H9 (cell line): ENCODE data around the gene YEATS4. TPM values are rescaled to one million over a fixed set of nuclear protein-coding genes. Genes with fewer than 3 reads are reported as not detected.

Source experiments
- DNase-seq: peaks from one replicate; pipeline ENCODE4 v3.0.0-alpha.2; 2017
- H2AFZ ChIP-seq: one replicate; pipeline ENCODE4 v1.6.1; 2013; ENCODE audit warnings: mild to moderate bottlenecking, low read length, control low read depth, moderate library complexity
- H2AK5ac ChIP-seq: 2 replicates; pipeline ENCODE4 v1.6.1; 2013; ENCODE audit warnings: low read length, control low read depth, mixed read lengths; ENCODE audit not compliant: insufficient read length
- H2BK120ac ChIP-seq: one replicate; pipeline ENCODE4 v1.6.1; 2013; ENCODE audit warnings: low read depth, mild to moderate bottlenecking, low read length, control low read depth, inconsistent platforms; ENCODE audit not compliant: poor library complexity, severe bottlenecking
- H2BK12ac ChIP-seq: 2 replicates; pipeline ENCODE4 v1.6.1; 2013; ENCODE audit warnings: low read length, control low read depth, mixed read lengths, low read depth; ENCODE audit not compliant: insufficient read length
- H2BK15ac ChIP-seq: 2 replicates; pipeline ENCODE4 v1.6.1; 2013; ENCODE audit warnings: low read depth, low read length, control low read depth
- H2BK20ac ChIP-seq: one replicate; pipeline ENCODE4 v1.6.1; 2013; ENCODE audit warnings: low read depth, mild to moderate bottlenecking, low read length, control low read depth, inconsistent platforms; ENCODE audit not compliant: poor library complexity, severe bottlenecking
- H2BK5ac ChIP-seq: 2 replicates; pipeline ENCODE4 v1.6.1; 2013; ENCODE audit warnings: low read length, control low read depth, mixed read lengths; ENCODE audit not compliant: insufficient read length
- H3K14ac ChIP-seq: 2 replicates; pipeline ENCODE4 v1.6.1; 2013; ENCODE audit warnings: low read length, control low read depth; ENCODE audit not compliant: insufficient read depth
- H3K18ac ChIP-seq: 2 replicates; pipeline ENCODE4 v1.6.1; 2013; ENCODE audit warnings: low read depth, mild to moderate bottlenecking, mixed read lengths, low read length, control low read depth; ENCODE audit not compliant: insufficient read length
- H3K23ac ChIP-seq: 2 replicates; pipeline ENCODE4 v1.6.1; 2013; ENCODE audit warnings: low read length, control low read depth, mixed read lengths, low read depth; ENCODE audit not compliant: insufficient read length
- H3K23me2 ChIP-seq: 2 replicates; pipeline ENCODE4 v1.6.1; 2013; ENCODE audit warnings: low read depth, mild to moderate bottlenecking, mixed read lengths, low read length, control low read depth; ENCODE audit not compliant: insufficient read length, poor library complexity, severe bottlenecking
- H3K27ac ChIP-seq: 2 replicates; pipeline ENCODE4 v1.5.1; 2013; ENCODE audit warnings: low read length, control low read depth, mixed read lengths, low read depth; ENCODE audit not compliant: insufficient read length
- H3K27me3 ChIP-seq: 2 replicates; pipeline ENCODE4 v1.6.1; 2013; ENCODE audit warnings: low read length, control low read depth, inconsistent platforms; ENCODE audit not compliant: insufficient read depth
- H3K4ac ChIP-seq: 2 replicates; pipeline ENCODE4 v1.6.1; 2013; ENCODE audit warnings: low read depth, mild to moderate bottlenecking, control low read depth, inconsistent platforms, low read length, moderate library complexity
- H3K4me1 ChIP-seq: 2 replicates; pipeline ENCODE4 v1.6.1; 2013; ENCODE audit warnings: low read length, control low read depth, inconsistent platforms; ENCODE audit not compliant: insufficient read depth
- H3K4me2 ChIP-seq: 2 replicates; pipeline ENCODE4 v1.6.1; 2013; ENCODE audit warnings: low read length, control low read depth, mixed read lengths; ENCODE audit not compliant: insufficient read length, insufficient read depth
- H3K56ac ChIP-seq: 2 replicates; pipeline ENCODE4 v1.6.1; 2013; ENCODE audit warnings: low read depth, mild to moderate bottlenecking, mixed read lengths, low read length, control low read depth; ENCODE audit not compliant: insufficient read length
- H3K79me1 ChIP-seq: 2 replicates; pipeline ENCODE4 v1.6.1; 2013; ENCODE audit warnings: low read depth, mild to moderate bottlenecking, moderate library complexity, low read length, control low read depth, inconsistent platforms; ENCODE audit not compliant: insufficient read depth, poor library complexity, severe bottlenecking
- H3K79me2 ChIP-seq: 2 replicates; pipeline ENCODE4 v1.6.1; 2013; ENCODE audit warnings: low read length, control low read depth, inconsistent platforms; ENCODE audit not compliant: insufficient read depth
- H3K9ac ChIP-seq: 2 replicates; pipeline ENCODE4 v1.6.1; 2013; ENCODE audit warnings: low read length, control low read depth, mixed read lengths; ENCODE audit not compliant: insufficient read length; ENCODE audit errors: extremely low read depth
- H3K9me3 ChIP-seq: one replicate; pipeline ENCODE4 v1.6.1; 2013; ENCODE audit warnings: low read depth, low read length, inconsistent platforms; ENCODE audit not compliant: control insufficient read depth
- H3T11ph ChIP-seq: one replicate; pipeline ENCODE4 v1.6.1; 2013; ENCODE audit warnings: mild to moderate bottlenecking, low read length, control low read depth, inconsistent platforms
- H4K20me1 ChIP-seq: one replicate; pipeline ENCODE4 v1.6.1; 2013; ENCODE audit not compliant: control insufficient read depth, insufficient read length, insufficient read depth
- H4K5ac ChIP-seq: 2 replicates; pipeline ENCODE4 v1.6.1; 2013; ENCODE audit warnings: low read depth, mild to moderate bottlenecking, mixed read lengths, low read length, control low read depth; ENCODE audit not compliant: insufficient read length
- H4K8ac ChIP-seq: replicated peaks from 2 replicates; pipeline ENCODE4 v1.6.1; 2013; ENCODE audit warnings: low read length, control low read depth, mixed read lengths, low read depth; ENCODE audit not compliant: insufficient read length
- H4K91ac ChIP-seq: 2 replicates; pipeline ENCODE4 v1.6.1; 2013; ENCODE audit warnings: low read depth, mild to moderate bottlenecking, moderate library complexity, mixed read lengths, low read length, control low read depth; ENCODE audit not compliant: insufficient read length
- H3K27ac Mint-ChIP-seq, 3 experiments: 2 replicates in 2 of 3; 3 replicates in 1 of 3; pipeline ENCODE4 v1.8.0; 2020 to 2021; ENCODE audit warnings: mixed read lengths in 3 of 3, mild to moderate bottlenecking in 1 of 3, moderate library complexity in 1 of 3
- H3K27me3 Mint-ChIP-seq: 2 replicates; pipeline ENCODE4 v1.8.0; 2021; ENCODE audit warnings: low read depth, mild to moderate bottlenecking, moderate library complexity, mixed read lengths
- H3K36me3 Mint-ChIP-seq, 3 experiments: 2 replicates in 2 of 3; 3 replicates in 1 of 3; pipeline ENCODE4 v1.8.0; 2020 to 2021; ENCODE audit warnings: low read depth in 3 of 3, mixed read lengths in 3 of 3; ENCODE audit not compliant: insufficient read depth in 1 of 3
- H3K4me1 Mint-ChIP-seq, 2 experiments: 2 replicates each; pipeline ENCODE4 v1.8.0; 2020; ENCODE audit warnings: mixed read lengths in 2 of 2
- H3K4me3 Mint-ChIP-seq, 2 experiments: 2 replicates in 1 of 2; 3 replicates in 1 of 2; pipeline ENCODE4 v1.8.0; 2020 to 2021; ENCODE audit warnings: mild to moderate bottlenecking in 2 of 2, mixed read lengths in 2 of 2, moderate library complexity in 1 of 2
- H3K9me3 Mint-ChIP-seq, 2 experiments: 2 replicates in 1 of 2; 3 replicates in 1 of 2; pipeline ENCODE4 v1.8.0; 2020; ENCODE audit warnings: mild to moderate bottlenecking in 2 of 2, mixed read lengths in 2 of 2, moderate library complexity in 1 of 2
- WGBS: extraction: QIAGEN DNeasy Blood & Tissue Kit; methylation state at CpG from one replicate; pipeline ENCODE4 v1.1.7; 2013; ENCODE audit warnings: missing lambda C conversion rate, low lambda C conversion rate, mixed read lengths; ENCODE audit not compliant: insufficient read length; ENCODE audit errors: extremely low coverage; 5-methylcytosine and 5-hydroxymethylcytosine counted together
- total RNA-seq: library from RNA; stranded (reverse); gene quantifications from 2 replicates; pipeline ENCODE4 v1.2.1, GENCODE V29; 2021
- TF ChIP-seq, protein P1 (sequence below): fragments of 200-600 bp; sonication (generic); conservative IDR thresholded peaks from 3 replicates; pipeline ENCODE4 v1.8.0; 2021; ENCODE audit warnings: antibody characterized with exemption, mild to moderate bottlenecking

The YEATS4 gene
- total RNA-seq, 1 experiment from 2014 or later = 35.6 TPM

DNA sequence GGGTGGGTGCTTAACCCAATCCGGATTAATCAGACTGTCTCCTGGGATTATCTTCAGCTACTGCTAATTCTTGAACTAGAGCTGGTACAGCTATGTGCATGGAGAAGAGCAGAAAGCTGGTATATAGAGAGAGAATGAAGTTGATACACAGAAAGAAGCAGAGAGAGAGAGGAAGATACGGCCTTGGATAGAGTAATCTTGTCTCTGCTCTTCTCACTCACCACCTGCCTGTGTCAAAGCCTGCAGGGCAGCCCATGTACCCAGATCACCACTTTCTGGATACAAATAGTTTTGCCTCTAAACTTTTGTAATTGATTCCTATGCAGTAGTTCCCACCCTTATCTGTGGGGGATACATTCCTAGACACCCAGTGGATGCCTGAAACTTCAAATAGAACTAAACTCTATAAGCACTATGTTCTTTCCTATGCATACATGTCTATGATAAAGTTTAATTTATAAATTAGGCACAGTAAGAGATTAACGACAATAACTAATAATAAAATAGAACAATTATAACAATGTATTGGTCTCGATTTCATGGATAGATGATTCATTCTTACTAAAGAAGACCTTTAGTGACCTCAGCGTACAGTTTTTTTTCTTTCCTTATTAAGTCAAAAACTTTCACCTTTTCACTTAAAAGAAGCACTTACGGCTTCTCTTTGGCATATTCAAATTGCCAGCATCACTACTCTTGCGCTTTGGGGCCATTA, 45.5 kb downstream of the YEATS4 start:
- Histone ChIP-seq H3K79me1 (no peaks in the 10 kb centered on the region), H2BK12ac (no peak overlapping the region), H3K4me1 (no peaks in the 10 kb centered on the region), H4K20me1 (no peaks in the 10 kb centered on the region), H3K14ac (no peak overlapping the region), H2BK15ac (no peak overlapping the region), H3K4me2 (no peak overlapping the region), H3K9me3 (no peaks in the 10 kb centered on the region), H4K91ac (no peak overlapping the region), H2BK20ac (no peak overlapping the region), H2AK5ac (no peak overlapping the region), H3K56ac (no peak overlapping the region), H3T11ph (no peak overlapping the region), H3K79me2 (no peaks in the 10 kb centered on the region), H2AFZ (no peak overlapping the region), H3K27me3 (no peaks in the 10 kb centered on the region), H4K8ac (no peak overlapping the region), H3K23ac (no peak overlapping the region), H2BK5ac (no peak overlapping the region), H3K4ac (no peak overlapping the region), H3K27ac (no peak overlapping the region), H3K23me2 (no peaks in the 10 kb centered on the region), H3K9ac (no peak overlapping the region), H2BK120ac (no peak overlapping the region), H4K5ac (no peak overlapping the region), H3K18ac (no peak overlapping the region)
- Mint-ChIP-seq H3K27me3 (no peaks in the 10 kb centered on the region), H3K36me3 (no peaks in the 10 kb centered on the region), H3K27ac (no peak overlapping the region), H3K9me3 (no peaks in the 10 kb centered on the region), H3K4me1 (no peaks in the 10 kb centered on the region; a peak in 1 of 4 replicates), H3K4me3 (no peak overlapping the region)
- no CpG with 5 or more reads among the region's 7 CpGs for WGBS
- TF ChIP-seq, protein P1, sequence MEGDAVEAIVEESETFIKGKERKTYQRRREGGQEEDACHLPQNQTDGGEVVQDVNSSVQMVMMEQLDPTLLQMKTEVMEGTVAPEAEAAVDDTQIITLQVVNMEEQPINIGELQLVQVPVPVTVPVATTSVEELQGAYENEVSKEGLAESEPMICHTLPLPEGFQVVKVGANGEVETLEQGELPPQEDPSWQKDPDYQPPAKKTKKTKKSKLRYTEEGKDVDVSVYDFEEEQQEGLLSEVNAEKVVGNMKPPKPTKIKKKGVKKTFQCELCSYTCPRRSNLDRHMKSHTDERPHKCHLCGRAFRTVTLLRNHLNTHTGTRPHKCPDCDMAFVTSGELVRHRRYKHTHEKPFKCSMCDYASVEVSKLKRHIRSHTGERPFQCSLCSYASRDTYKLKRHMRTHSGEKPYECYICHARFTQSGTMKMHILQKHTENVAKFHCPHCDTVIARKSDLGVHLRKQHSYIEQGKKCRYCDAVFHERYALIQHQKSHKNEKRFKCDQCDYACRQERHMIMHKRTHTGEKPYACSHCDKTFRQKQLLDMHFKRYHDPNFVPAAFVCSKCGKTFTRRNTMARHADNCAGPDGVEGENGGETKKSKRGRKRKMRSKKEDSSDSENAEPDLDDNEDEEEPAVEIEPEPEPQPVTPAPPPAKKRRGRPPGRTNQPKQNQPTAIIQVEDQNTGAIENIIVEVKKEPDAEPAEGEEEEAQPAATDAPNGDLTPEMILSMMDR = no peak
- no peak for DNase-seq
